WTC11 (cell line): Measurements from ENCODE around the gene DNASE1L2. TPM values are rescaled to one million over a fixed set of nuclear protein-coding genes. Genes with fewer than 3 reads are reported as not detected.

Source experiments
- ATAC-seq: fragments of 200-7000 bp; cut with Tn5 transposase; 2 replicates; pipeline ENCODE4 v1.10.0; 2021; ENCODE audit warnings: mild to moderate bottlenecking, moderate library complexity
- CTCF ChIA-PET: fragments of 300-600 bp; sonication (Branson Sonifier 250); formaldehyde crosslinking; loops from one replicate; lab custom pipeline; 2021; ENCODE audit warnings: antibody characterized with exemption; lab: Charles Lee
- POLR2A ChIA-PET: fragments of 350-600 bp; sonication (Branson Sonifier 250); formaldehyde crosslinking; loops from one replicate; lab custom pipeline; 2021; ENCODE audit warnings: antibody characterized with exemption; lab: Charles Lee
- DNase-seq: peaks from one replicate; pipeline ENCODE4 v3.0.0; 2021; ENCODE audit warnings: low spot score
- H3K27ac Mint-ChIP-seq: 2 replicates; pipeline ENCODE4 v1.8.0; 2021; ENCODE audit warnings: mixed read lengths
- H3K27me3 Mint-ChIP-seq: 2 replicates; pipeline ENCODE4 v1.8.0; 2021; ENCODE audit warnings: low read depth, mild to moderate bottlenecking, moderate library complexity, mixed read lengths
- H3K36me3 Mint-ChIP-seq: 2 replicates; pipeline ENCODE4 v1.8.0; 2021; ENCODE audit warnings: mixed read lengths
- H3K4me1 Mint-ChIP-seq: 2 replicates; pipeline ENCODE4 v1.8.0; 2022; ENCODE audit warnings: mixed read lengths
- H3K4me3 Mint-ChIP-seq: 2 replicates; pipeline ENCODE4 v1.8.0; 2021; ENCODE audit warnings: mild to moderate bottlenecking, moderate library complexity, mixed read lengths
- H3K9me3 Mint-ChIP-seq: 2 replicates; pipeline ENCODE4 v1.8.0; 2021; ENCODE audit warnings: mixed read lengths
- FOXJ3 ChIP-seq: sonication (generic); formaldehyde crosslinking; IDR thresholded peaks from 2 replicates; pipeline ENCODE4 v1.9.0; 2021; ENCODE audit warnings: missing genetic modification reagents, mild to moderate bottlenecking, borderline replicate concordance
- NR1H2 ChIP-seq: sonication (generic); formaldehyde crosslinking; IDR thresholded peaks from 2 replicates; pipeline ENCODE4 v1.9.0; 2021; ENCODE audit warnings: mild to moderate bottlenecking, moderate library complexity, missing genetic modification reagents
- RELA ChIP-seq: sonication (generic); formaldehyde crosslinking; IDR thresholded peaks from 2 replicates; pipeline ENCODE4 v1.8.1; 2022; ENCODE audit warnings: missing genetic modification reagents, mild to moderate bottlenecking, borderline replicate concordance
- ZNF263 ChIP-seq: sonication (generic); formaldehyde crosslinking; IDR thresholded peaks from 2 replicates; pipeline ENCODE4 v1.8.1; 2022; ENCODE audit warnings: low read depth, mild to moderate bottlenecking, moderate library complexity, missing genetic modification reagents
- total RNA-seq: library from RNA; stranded (reverse); gene quantifications from 3 replicates; pipeline ENCODE4 v1.2.3, GENCODE V29; 2021
- TF ChIP-seq, protein P1 (sequence below): sonication (generic); formaldehyde crosslinking; IDR thresholded peaks from 2 replicates; pipeline ENCODE4 v1.8.0; 2023; ENCODE audit warnings: mild to moderate bottlenecking, missing genetic modification reagents
- TF ChIP-seq, protein P2 (sequence below): sonication (generic); formaldehyde crosslinking; conservative IDR thresholded peaks from 2 replicates; pipeline ENCODE4 v1.8.1; 2023; ENCODE audit warnings: mild to moderate bottlenecking, low read depth, missing genetic modification reagents, moderate library complexity
- TF ChIP-seq, protein P3 (sequence below): sonication (generic); formaldehyde crosslinking; IDR thresholded peaks from 2 replicates; pipeline ENCODE4 v1.8.0; 2022; ENCODE audit warnings: missing genetic modification reagents
- TF ChIP-seq, protein P4 (sequence below): sonication (generic); formaldehyde crosslinking; IDR thresholded peaks from 2 replicates; pipeline ENCODE4 v1.8.1; 2023; ENCODE audit warnings: mild to moderate bottlenecking, missing genetic modification reagents
- TF ChIP-seq, protein P5 (sequence below): sonication (generic); formaldehyde crosslinking; IDR thresholded peaks from 2 replicates; pipeline ENCODE4 v1.8.1; 2022; ENCODE audit warnings: low read depth, mild to moderate bottlenecking, moderate library complexity, missing genetic modification reagents, borderline replicate concordance
- TF ChIP-seq, protein P6 (sequence below): sonication (generic); formaldehyde crosslinking; IDR thresholded peaks from 2 replicates; pipeline ENCODE4 v1.8.0; 2023; ENCODE audit warnings: missing genetic modification reagents, mild to moderate bottlenecking, borderline replicate concordance
- TF ChIP-seq, protein P7 (sequence below): fragments of 250-450 bp; sonication (Bioruptor Pico); IDR thresholded peaks from 2 replicates; pipeline ENCODE4 v1.9.0; 2021; ENCODE audit warnings: mild to moderate bottlenecking
- TF ChIP-seq, protein P8 (sequence below): sonication (generic); formaldehyde crosslinking; IDR thresholded peaks from 2 replicates; pipeline ENCODE4 v1.8.0; 2022; ENCODE audit warnings: mild to moderate bottlenecking, missing genetic modification reagents

DNASE1L2 gene
- total RNA-seq, 1 experiment from 2014 or later: 0.66 TPM

DNA sequence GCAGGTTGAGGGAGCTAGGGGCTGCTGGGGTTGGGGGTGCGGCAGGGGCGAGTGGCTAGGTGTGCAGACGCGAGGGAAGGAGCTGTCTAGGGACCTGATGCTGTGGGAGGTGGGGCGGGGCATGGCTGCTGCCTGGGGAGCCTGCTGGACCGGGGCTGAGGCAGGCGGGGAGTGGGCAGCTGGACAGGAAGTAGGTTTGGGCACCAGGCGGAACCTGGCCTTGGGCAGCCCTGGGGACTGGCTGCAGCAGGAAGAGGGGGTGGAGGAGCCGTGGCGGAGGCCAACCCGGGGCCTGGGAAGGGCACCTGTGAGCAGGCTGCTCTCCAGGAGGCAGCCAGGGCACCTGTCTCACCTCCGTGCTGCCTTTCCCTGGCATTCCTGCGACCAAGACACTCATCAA lies 5.9 kb upstream of the DNASE1L2 start (continued):
- TF ChIP-seq, protein P1, sequence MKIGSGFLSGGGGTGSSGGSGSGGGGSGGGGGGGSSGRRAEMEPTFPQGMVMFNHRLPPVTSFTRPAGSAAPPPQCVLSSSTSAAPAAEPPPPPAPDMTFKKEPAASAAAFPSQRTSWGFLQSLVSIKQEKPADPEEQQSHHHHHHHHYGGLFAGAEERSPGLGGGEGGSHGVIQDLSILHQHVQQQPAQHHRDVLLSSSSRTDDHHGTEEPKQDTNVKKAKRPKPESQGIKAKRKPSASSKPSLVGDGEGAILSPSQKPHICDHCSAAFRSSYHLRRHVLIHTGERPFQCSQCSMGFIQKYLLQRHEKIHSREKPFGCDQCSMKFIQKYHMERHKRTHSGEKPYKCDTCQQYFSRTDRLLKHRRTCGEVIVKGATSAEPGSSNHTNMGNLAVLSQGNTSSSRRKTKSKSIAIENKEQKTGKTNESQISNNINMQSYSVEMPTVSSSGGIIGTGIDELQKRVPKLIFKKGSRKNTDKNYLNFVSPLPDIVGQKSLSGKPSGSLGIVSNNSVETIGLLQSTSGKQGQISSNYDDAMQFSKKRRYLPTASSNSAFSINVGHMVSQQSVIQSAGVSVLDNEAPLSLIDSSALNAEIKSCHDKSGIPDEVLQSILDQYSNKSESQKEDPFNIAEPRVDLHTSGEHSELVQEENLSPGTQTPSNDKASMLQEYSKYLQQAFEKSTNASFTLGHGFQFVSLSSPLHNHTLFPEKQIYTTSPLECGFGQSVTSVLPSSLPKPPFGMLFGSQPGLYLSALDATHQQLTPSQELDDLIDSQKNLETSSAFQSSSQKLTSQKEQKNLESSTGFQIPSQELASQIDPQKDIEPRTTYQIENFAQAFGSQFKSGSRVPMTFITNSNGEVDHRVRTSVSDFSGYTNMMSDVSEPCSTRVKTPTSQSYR (CRISPR knock-in tag): no peak
- TF ChIP-seq ZNF263 (CRISPR knock-in tag): no peak
- TF ChIP-seq, protein P2, sequence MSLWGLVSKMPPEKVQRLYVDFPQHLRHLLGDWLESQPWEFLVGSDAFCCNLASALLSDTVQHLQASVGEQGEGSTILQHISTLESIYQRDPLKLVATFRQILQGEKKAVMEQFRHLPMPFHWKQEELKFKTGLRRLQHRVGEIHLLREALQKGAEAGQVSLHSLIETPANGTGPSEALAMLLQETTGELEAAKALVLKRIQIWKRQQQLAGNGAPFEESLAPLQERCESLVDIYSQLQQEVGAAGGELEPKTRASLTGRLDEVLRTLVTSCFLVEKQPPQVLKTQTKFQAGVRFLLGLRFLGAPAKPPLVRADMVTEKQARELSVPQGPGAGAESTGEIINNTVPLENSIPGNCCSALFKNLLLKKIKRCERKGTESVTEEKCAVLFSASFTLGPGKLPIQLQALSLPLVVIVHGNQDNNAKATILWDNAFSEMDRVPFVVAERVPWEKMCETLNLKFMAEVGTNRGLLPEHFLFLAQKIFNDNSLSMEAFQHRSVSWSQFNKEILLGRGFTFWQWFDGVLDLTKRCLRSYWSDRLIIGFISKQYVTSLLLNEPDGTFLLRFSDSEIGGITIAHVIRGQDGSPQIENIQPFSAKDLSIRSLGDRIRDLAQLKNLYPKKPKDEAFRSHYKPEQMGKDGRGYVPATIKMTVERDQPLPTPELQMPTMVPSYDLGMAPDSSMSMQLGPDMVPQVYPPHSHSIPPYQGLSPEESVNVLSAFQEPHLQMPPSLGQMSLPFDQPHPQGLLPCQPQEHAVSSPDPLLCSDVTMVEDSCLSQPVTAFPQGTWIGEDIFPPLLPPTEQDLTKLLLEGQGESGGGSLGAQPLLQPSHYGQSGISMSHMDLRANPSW (CRISPR knock-in tag): no peak
- TF ChIP-seq, protein P3, sequence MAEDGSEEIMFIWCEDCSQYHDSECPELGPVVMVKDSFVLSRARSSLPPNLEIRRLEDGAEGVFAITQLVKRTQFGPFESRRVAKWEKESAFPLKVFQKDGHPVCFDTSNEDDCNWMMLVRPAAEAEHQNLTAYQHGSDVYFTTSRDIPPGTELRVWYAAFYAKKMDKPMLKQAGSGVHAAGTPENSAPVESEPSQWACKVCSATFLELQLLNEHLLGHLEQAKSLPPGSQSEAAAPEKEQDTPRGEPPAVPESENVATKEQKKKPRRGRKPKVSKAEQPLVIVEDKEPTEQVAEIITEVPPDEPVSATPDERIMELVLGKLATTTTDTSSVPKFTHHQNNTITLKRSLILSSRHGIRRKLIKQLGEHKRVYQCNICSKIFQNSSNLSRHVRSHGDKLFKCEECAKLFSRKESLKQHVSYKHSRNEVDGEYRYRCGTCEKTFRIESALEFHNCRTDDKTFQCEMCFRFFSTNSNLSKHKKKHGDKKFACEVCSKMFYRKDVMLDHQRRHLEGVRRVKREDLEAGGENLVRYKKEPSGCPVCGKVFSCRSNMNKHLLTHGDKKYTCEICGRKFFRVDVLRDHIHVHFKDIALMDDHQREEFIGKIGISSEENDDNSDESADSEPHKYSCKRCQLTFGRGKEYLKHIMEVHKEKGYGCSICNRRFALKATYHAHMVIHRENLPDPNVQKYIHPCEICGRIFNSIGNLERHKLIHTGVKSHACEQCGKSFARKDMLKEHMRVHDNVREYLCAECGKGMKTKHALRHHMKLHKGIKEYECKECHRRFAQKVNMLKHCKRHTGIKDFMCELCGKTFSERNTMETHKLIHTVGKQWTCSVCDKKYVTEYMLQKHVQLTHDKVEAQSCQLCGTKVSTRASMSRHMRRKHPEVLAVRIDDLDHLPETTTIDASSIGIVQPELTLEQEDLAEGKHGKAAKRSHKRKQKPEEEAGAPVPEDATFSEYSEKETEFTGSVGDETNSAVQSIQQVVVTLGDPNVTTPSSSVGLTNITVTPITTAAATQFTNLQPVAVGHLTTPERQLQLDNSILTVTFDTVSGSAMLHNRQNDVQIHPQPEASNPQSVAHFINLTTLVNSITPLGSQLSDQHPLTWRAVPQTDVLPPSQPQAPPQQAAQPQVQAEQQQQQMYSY (CRISPR knock-in tag): no peak
- TF ChIP-seq, protein P4, sequence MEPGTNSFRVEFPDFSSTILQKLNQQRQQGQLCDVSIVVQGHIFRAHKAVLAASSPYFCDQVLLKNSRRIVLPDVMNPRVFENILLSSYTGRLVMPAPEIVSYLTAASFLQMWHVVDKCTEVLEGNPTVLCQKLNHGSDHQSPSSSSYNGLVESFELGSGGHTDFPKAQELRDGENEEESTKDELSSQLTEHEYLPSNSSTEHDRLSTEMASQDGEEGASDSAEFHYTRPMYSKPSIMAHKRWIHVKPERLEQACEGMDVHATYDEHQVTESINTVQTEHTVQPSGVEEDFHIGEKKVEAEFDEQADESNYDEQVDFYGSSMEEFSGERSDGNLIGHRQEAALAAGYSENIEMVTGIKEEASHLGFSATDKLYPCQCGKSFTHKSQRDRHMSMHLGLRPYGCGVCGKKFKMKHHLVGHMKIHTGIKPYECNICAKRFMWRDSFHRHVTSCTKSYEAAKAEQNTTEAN (CRISPR knock-in tag): no peak

DNA sequence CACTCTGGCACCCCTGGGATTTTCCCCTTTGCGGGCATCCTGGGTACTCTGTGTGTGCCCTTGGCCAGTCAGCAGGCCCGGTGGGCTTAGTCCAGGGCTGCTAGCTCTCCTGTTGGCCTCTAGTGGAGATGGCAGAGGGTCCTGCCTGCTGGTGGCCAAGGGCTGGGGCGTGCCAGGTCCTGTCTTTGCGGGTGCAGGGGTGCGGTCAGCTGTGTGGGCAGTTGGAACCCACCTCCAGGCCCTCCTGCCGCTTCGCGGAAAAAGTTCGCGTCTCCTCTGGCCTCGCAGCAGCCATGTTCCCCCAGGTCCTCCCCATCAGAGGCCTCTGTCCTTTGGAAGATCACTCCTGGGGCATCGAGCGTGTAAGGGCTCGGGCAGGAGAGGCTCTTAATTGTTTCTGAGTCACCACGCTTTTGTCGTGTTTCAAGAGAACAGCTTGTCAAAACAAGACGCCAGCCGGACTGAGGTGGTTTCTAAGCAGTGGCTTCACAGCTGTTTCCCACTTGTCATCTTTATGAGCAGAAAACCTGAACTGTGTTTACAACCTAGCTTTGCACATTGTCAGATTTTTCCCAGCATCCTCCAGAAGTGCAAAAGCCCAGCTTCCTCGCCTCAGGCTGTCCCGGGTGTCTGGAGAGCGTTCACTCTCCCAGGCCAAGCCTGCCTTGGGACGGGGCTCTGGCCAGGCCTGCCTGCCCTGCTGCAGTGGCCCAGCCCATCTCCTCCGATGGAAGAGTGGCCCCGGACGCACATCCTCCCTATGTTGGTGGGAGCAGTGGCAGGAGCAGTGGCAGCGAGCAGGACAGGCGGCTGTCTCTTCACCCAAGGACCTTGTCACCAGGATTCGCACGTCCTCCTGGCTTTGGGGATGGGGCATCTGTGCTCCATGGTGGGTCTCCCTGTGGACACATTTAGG lies 5.0 kb upstream of the DNASE1L2 start:
- Mint-ChIP-seq H3K36me3 (peaks cover 3% of the 10 kb centered on the region; the same call in 1 of the 2 replicates), H3K27me3 (peaks cover 3% of the 10 kb centered on the region; the same call in 1 of the 2 replicates), H3K9me3 (no peaks in the 10 kb centered on the region), H3K27ac (no peak overlapping the region), H3K4me1 (no peaks in the 10 kb centered on the region), H3K4me3 (no peak overlapping the region)
- ChIA-PET CTCF (no interaction called here), POLR2A (no interaction called here)
- ATAC-seq (no peak), DNase-seq (no peak)
- TF ChIP-seq, protein P5, sequence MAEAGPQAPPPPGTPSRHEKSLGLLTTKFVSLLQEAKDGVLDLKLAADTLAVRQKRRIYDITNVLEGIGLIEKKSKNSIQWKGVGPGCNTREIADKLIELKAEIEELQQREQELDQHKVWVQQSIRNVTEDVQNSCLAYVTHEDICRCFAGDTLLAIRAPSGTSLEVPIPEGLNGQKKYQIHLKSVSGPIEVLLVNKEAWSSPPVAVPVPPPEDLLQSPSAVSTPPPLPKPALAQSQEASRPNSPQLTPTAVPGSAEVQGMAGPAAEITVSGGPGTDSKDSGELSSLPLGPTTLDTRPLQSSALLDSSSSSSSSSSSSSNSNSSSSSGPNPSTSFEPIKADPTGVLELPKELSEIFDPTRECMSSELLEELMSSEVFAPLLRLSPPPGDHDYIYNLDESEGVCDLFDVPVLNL: no peak
- TF ChIP-seq NR1H2 (CRISPR knock-in tag): no peak
- TF ChIP-seq, protein P6, sequence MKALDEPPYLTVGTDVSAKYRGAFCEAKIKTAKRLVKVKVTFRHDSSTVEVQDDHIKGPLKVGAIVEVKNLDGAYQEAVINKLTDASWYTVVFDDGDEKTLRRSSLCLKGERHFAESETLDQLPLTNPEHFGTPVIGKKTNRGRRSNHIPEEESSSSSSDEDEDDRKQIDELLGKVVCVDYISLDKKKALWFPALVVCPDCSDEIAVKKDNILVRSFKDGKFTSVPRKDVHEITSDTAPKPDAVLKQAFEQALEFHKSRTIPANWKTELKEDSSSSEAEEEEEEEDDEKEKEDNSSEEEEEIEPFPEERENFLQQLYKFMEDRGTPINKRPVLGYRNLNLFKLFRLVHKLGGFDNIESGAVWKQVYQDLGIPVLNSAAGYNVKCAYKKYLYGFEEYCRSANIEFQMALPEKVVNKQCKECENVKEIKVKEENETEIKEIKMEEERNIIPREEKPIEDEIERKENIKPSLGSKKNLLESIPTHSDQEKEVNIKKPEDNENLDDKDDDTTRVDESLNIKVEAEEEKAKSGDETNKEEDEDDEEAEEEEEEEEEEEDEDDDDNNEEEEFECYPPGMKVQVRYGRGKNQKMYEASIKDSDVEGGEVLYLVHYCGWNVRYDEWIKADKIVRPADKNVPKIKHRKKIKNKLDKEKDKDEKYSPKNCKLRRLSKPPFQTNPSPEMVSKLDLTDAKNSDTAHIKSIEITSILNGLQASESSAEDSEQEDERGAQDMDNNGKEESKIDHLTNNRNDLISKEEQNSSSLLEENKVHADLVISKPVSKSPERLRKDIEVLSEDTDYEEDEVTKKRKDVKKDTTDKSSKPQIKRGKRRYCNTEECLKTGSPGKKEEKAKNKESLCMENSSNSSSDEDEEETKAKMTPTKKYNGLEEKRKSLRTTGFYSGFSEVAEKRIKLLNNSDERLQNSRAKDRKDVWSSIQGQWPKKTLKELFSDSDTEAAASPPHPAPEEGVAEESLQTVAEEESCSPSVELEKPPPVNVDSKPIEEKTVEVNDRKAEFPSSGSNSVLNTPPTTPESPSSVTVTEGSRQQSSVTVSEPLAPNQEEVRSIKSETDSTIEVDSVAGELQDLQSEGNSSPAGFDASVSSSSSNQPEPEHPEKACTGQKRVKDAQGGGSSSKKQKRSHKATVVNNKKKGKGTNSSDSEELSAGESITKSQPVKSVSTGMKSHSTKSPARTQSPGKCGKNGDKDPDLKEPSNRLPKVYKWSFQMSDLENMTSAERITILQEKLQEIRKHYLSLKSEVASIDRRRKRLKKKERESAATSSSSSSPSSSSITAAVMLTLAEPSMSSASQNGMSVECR: no peak
- no peak for TF ChIP-seq RELA (CRISPR knock-in tag)
- TF ChIP-seq FOXJ3 (CRISPR knock-in tag): no peak
- TF ChIP-seq, protein P7, sequence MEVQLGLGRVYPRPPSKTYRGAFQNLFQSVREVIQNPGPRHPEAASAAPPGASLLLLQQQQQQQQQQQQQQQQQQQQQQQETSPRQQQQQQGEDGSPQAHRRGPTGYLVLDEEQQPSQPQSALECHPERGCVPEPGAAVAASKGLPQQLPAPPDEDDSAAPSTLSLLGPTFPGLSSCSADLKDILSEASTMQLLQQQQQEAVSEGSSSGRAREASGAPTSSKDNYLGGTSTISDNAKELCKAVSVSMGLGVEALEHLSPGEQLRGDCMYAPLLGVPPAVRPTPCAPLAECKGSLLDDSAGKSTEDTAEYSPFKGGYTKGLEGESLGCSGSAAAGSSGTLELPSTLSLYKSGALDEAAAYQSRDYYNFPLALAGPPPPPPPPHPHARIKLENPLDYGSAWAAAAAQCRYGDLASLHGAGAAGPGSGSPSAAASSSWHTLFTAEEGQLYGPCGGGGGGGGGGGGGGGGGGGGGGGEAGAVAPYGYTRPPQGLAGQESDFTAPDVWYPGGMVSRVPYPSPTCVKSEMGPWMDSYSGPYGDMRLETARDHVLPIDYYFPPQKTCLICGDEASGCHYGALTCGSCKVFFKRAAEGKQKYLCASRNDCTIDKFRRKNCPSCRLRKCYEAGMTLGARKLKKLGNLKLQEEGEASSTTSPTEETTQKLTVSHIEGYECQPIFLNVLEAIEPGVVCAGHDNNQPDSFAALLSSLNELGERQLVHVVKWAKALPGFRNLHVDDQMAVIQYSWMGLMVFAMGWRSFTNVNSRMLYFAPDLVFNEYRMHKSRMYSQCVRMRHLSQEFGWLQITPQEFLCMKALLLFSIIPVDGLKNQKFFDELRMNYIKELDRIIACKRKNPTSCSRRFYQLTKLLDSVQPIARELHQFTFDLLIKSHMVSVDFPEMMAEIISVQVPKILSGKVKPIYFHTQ: no peak
- TF ChIP-seq, protein P8, sequence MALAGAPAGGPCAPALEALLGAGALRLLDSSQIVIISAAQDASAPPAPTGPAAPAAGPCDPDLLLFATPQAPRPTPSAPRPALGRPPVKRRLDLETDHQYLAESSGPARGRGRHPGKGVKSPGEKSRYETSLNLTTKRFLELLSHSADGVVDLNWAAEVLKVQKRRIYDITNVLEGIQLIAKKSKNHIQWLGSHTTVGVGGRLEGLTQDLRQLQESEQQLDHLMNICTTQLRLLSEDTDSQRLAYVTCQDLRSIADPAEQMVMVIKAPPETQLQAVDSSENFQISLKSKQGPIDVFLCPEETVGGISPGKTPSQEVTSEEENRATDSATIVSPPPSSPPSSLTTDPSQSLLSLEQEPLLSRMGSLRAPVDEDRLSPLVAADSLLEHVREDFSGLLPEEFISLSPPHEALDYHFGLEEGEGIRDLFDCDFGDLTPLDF (CRISPR knock-in tag): no peak
